HL-60 (cell line): ENCODE measurements around the gene GLIPR1L2.

Source experiments
- DNase-seq, 2 experiments: peaks; one replicate each; pipeline ENCODE4 v3.0.0-alpha.2; 2010 to 2020; ENCODE audit warnings: low read depth in 1 of 2, low spot score in 1 of 2
- H3K27ac ChIP-seq: fragments of 250-450 bp; sonication (Bioruptor Pico); replicated peaks from 2 replicates; pipeline ENCODE4 v1.5.1; 2020; ENCODE audit warnings: mild to moderate bottlenecking, moderate library complexity
- H3K27me3 ChIP-seq: fragments of 250-450 bp; sonication (Bioruptor Pico); 2 replicates; pipeline ENCODE4 v1.5.1; 2021; ENCODE audit warnings: mild to moderate bottlenecking, moderate library complexity; ENCODE audit not compliant: insufficient read depth, poor library complexity, severe bottlenecking
- H3K4me3 ChIP-seq: replicated peaks from 2 replicates; pipeline ENCODE4 v1.5.1; 2011; ENCODE audit warnings: mild to moderate bottlenecking, control low read depth, low read length; ENCODE audit not compliant: insufficient read depth
- CTCF ChIP-seq: IDR thresholded peaks from one replicate; pipeline ENCODE4 v1.5.1; 2011; ENCODE audit warnings: low read length, control low read depth, inconsistent platforms; ENCODE audit not compliant: insufficient read depth
- GABPA ChIP-seq: IDR thresholded peaks from 2 replicates; pipeline ENCODE4 v1.6.1; 2012; ENCODE audit warnings: low read depth
- POLR2AphosphoS5 ChIP-seq: IDR thresholded peaks from 2 replicates; pipeline ENCODE4 v1.6.1; 2012; ENCODE audit warnings: low read depth
- REST ChIP-seq: IDR thresholded peaks from 2 replicates; pipeline ENCODE4 v1.6.1; 2012; ENCODE audit warnings: low read depth; ENCODE audit not compliant: insufficient replicate concordance
- SPI1 ChIP-seq: IDR thresholded peaks from 2 replicates; pipeline ENCODE4 v1.6.1; 2012; ENCODE audit warnings: low read depth, mild to moderate bottlenecking, borderline replicate concordance

The GLIPR1L2 gene

GRCh38 chr12:75409830-75410229 is 18.9 kb downstream of the GLIPR1L2 start:
- no peak for DNase-seq
- TF ChIP-seq SPI1: no peak
- no peak for TF ChIP-seq CTCF
- TF ChIP-seq REST: no peak
- no peak for TF ChIP-seq GABPA
- TF ChIP-seq POLR2AphosphoS5: no peak
- no peak overlapping the region for H3K4me3 ChIP-seq
- no peaks in the 10 kb centered on the region for H3K27me3 ChIP-seq
- H3K27ac ChIP-seq: no peak overlapping the region

GRCh38 chr12:75414671-75415070 is 23.8 kb downstream of the GLIPR1L2 start:
- Histone ChIP-seq H3K27ac (no peak overlapping the region), H3K27me3 (no peaks in the 10 kb centered on the region), H3K4me3 (no peak overlapping the region)
- no peak for DNase-seq
- TF ChIP-seq CTCF (no peak), REST (no peak), GABPA (no peak), POLR2AphosphoS5 (no peak), SPI1 (no peak)

- H3K27me3 ChIP-seq: no peaks in the 10 kb centered on the region
- TF ChIP-seq SPI1: no peak
- no peak for TF ChIP-seq CTCF
- TF ChIP-seq GABPA: no peak
- TF ChIP-seq REST: no peak
- TF ChIP-seq POLR2AphosphoS5: no peak
- H3K4me3 ChIP-seq: no peak overlapping the region
- no peak overlapping the region for H3K27ac ChIP-seq
- no peak for DNase-seq
Measured at GRCh38 chr12:75419841-75420240, 29.0 kb downstream of the GLIPR1L2 start.
